GM12864 (cell line): ENCODE results near the gene MRPL17.
"Not testable (repeated sequence)": the region's sequence is repeated elsewhere in the genome, so short reads cannot be mapped to it uniquely, and the experiment has no call there.

Experiments used
- DNase-seq: peaks from one replicate; pipeline ENCODE4 v3.0.0-alpha.2; 2011; ENCODE audit warnings: low read depth
- H3K4me3 ChIP-seq: 2 replicates; pipeline ENCODE4 v1.5.1; 2011; ENCODE audit warnings: mild to moderate bottlenecking, low read depth, low read length, control low read depth
- CTCF ChIP-seq: IDR thresholded peaks from 2 replicates; pipeline ENCODE4 v1.5.1; 2011; ENCODE audit warnings: low read depth, mild to moderate bottlenecking, moderate library complexity, low read length, control low read depth, inconsistent platforms; ENCODE audit errors: missing control alignments

The MRPL17 gene

DNA sequence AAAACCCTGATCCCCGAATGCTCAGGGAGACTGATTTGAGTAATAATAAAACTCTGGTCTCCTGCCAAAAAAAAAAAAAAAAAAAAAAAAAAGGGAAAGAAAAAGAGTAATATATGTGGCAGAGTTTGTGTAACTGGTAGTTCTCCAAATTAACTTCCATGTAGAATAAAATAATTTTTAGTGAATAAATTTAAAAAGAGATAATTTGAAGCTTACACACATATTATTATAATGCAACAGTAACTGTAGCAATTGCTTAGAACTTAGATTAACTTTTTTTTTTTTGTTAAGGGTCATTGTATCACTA is 11.0 kb upstream of the MRPL17 start:
- H3K4me3 ChIP-seq = no peak overlapping the region
- no peak for TF ChIP-seq CTCF
- no peak for DNase-seq

- H3K4me3 ChIP-seq = no peak overlapping the region
- no peak for DNase-seq
- TF ChIP-seq CTCF = no peak
Observed at GRCh38 chr11:6693342-6694228, 10.4 kb upstream of the MRPL17 start.

- no peak for TF ChIP-seq CTCF
- DNase-seq = no peak
- no peak overlapping the region for H3K4me3 ChIP-seq
Observed at GRCh38 chr11:6692128-6692527, 9.0 kb upstream of the MRPL17 start.

GRCh38 chr11:6690431-6691132 is 7.4 kb upstream of the MRPL17 start:
- not testable (repeated sequence) for H3K4me3 ChIP-seq, DNase-seq

DNA sequence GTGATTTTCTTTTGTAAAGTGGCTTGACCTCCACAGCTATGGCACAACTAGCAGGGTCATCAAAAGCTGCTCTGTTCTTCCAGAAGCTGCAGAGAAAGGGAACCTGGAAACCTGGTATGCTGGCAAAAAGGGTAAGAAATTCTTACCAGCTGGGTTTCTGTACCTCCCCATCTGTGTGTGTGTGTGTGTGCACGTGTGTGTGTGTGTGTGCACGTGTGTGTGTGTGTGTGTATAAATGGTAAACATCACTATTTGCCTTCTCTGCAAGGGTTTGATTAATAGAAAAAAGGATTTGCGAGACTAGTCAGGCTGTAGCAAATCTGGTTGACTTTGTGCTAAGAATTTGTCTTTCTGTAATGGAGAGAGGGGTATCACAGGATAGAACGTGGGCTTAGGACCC is 4.7 kb upstream of the MRPL17 start:
- no peak for TF ChIP-seq CTCF
- no peak for DNase-seq
- H3K4me3 ChIP-seq = no peak overlapping the region

DNA sequence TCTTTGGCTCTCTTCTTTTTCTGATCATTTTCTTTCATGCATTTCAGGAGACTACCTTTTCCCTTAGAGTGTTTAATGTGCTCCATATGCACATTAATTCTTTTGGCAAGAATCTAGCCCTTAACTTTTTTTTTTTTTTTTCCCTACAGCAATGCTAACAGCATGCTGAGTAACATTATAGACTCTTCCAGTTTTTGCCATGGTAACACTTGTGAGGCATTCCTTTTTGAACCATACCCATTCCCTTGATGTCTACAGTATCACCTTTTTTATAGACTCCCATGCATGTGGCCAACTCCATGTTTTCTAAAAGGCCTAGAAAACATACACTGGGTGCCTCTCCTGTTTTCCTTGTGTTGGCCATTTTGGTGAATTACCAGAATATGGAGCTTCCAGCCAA is 2.9 kb upstream of the MRPL17 start:
- no peak overlapping the region for H3K4me3 ChIP-seq
- DNase-seq = no peak
- TF ChIP-seq CTCF = no peak

- H3K4me3 ChIP-seq = peak overlapping the region; percentile 95; the same call in 1 of the 2 replicates
- not testable (repeated sequence) for DNase-seq
Observed at GRCh38 chr11:6684068-6684467, 928 bp upstream of the MRPL17 start.

GRCh38 chr11:6682591-6682935 is 577 bp downstream of the MRPL17 start:
- no peak for TF ChIP-seq CTCF
- no peak for DNase-seq
- H3K4me3 ChIP-seq = peak overlapping the region; percentile 95
